Liver (tissue), 9 donors: ENCODE data around the gene GORASP2. TPM values are rescaled to one million over a fixed set of nuclear protein-coding genes. Genes with fewer than 3 reads are reported as not detected.

ENCODE experiments used
- DNase-seq: peaks from one replicate; pipeline ENCODE4 v3.0.0-alpha.2; 2017; ENCODE audit warnings: low spot score
- H3K27ac ChIP-seq, 2 donors: one replicate each; pipeline ENCODE4 v1.7.0; 2013; ENCODE audit warnings: inconsistent platforms in 2 of 2, low read length in 2 of 2, control low read depth in 1 of 2, low read depth in 1 of 2, mild to moderate bottlenecking in 1 of 2
- H3K27me3 ChIP-seq, 4 donors: one replicate each; pipeline versions ENCODE4 v1.6.1 to v1.7.0; 2013; ENCODE audit warnings: low read length in 3 of 4, inconsistent platforms in 1 of 4, mild to moderate bottlenecking in 1 of 4, moderate library complexity in 1 of 4; ENCODE audit not compliant: control insufficient read depth in 4 of 4, insufficient read depth in 4 of 4
- H3K36me3 ChIP-seq, 4 donors: one replicate each; pipeline versions ENCODE4 v1.6.1 to v1.7.0; 2013; ENCODE audit warnings: low read length in 3 of 4, mild to moderate bottlenecking in 3 of 4, low read depth in 1 of 4, moderate library complexity in 1 of 4; ENCODE audit not compliant: control insufficient read depth in 4 of 4, insufficient read depth in 3 of 4
- H3K4me1 ChIP-seq, 4 donors: one replicate each; pipeline versions ENCODE4 v1.6.1 to v1.7.0; 2013; ENCODE audit warnings: low read length in 3 of 4, mild to moderate bottlenecking in 3 of 4, moderate library complexity in 1 of 4; ENCODE audit not compliant: control insufficient read depth in 4 of 4, insufficient read depth in 4 of 4
- H3K4me3 ChIP-seq, 3 donors: one replicate each; pipeline versions ENCODE4 v1.6.1 to v1.7.0; 2013; ENCODE audit warnings: low read length in 3 of 3, control low read depth in 1 of 3, low read depth in 1 of 3, mild to moderate bottlenecking in 1 of 3
- H3K9ac ChIP-seq, 2 donors: one replicate each; pipeline ENCODE4 v1.7.0; 2013; ENCODE audit warnings: low read length in 2 of 2, mild to moderate bottlenecking in 2 of 2, moderate library complexity in 2 of 2, control low read depth in 1 of 2, low read depth in 1 of 2
- H3K9me3 ChIP-seq, 4 donors: one replicate each; pipeline versions ENCODE4 v1.6.1 to v1.7.0; 2013; ENCODE audit warnings: low read length in 3 of 4; ENCODE audit not compliant: control insufficient read depth in 4 of 4
- EGR1 ChIP-seq, 2 donors: IDR thresholded peaks; 2 replicates each; pipeline ENCODE4 v1.6.1; 2016 to 2018; ENCODE audit warnings: antibody characterized with exemption in 2 of 2, low read depth in 2 of 2
- FOXA1 ChIP-seq: IDR thresholded peaks from 2 replicates; pipeline ENCODE4 v1.6.1; 2016; ENCODE audit warnings: antibody characterized with exemption
- FOXA2 ChIP-seq: IDR thresholded peaks from 2 replicates; pipeline ENCODE4 v1.6.1; 2016; ENCODE audit warnings: antibody characterized with exemption
- GABPA ChIP-seq, 2 donors: IDR thresholded peaks in 1 of 2; conservative IDR thresholded peaks in 1 of 2; 2 replicates each; pipeline ENCODE4 v1.6.1; 2016; ENCODE audit warnings: antibody characterized with exemption in 2 of 2, mild to moderate bottlenecking in 1 of 2, moderate library complexity in 1 of 2
- HNF4A ChIP-seq, 2 donors: conservative IDR thresholded peaks; 2 replicates each; pipeline ENCODE4 v1.6.1; 2016; ENCODE audit warnings: antibody characterized with exemption in 2 of 2, mild to moderate bottlenecking in 2 of 2
- NR2F2 ChIP-seq: IDR thresholded peaks from 2 replicates; pipeline ENCODE4 v1.6.1; 2016; ENCODE audit warnings: antibody characterized with exemption
- RAD21 ChIP-seq, 2 donors: IDR thresholded peaks; 2 replicates each; pipeline ENCODE4 v1.6.1; 2016; ENCODE audit warnings: antibody characterized with exemption in 2 of 2, mild to moderate bottlenecking in 2 of 2
- REST ChIP-seq: IDR thresholded peaks from 2 replicates; pipeline ENCODE4 v1.6.1; 2016; ENCODE audit warnings: antibody characterized with exemption, mild to moderate bottlenecking
- RXRA ChIP-seq, 2 donors: IDR thresholded peaks; 2 replicates each; pipeline ENCODE4 v1.6.1; 2017 to 2018; ENCODE audit warnings: antibody characterized with exemption in 2 of 2, mild to moderate bottlenecking in 1 of 2
- SP1 ChIP-seq: IDR thresholded peaks from 2 replicates; pipeline ENCODE4 v1.6.1; 2018; ENCODE audit warnings: antibody characterized with exemption, mild to moderate bottlenecking
- TAF1 ChIP-seq: conservative IDR thresholded peaks from 2 replicates; pipeline ENCODE4 v1.6.1; 2016; ENCODE audit warnings: antibody characterized with exemption, mild to moderate bottlenecking
- YY1 ChIP-seq: IDR thresholded peaks from 2 replicates; pipeline ENCODE4 v1.6.1; 2016; ENCODE audit warnings: antibody characterized with exemption, mild to moderate bottlenecking
- ZBTB33 ChIP-seq: IDR thresholded peaks from 2 replicates; pipeline ENCODE4 v1.6.1; 2016; ENCODE audit warnings: antibody characterized with exemption
- WGBS: extraction: QIAGEN DNeasy Blood & Tissue Kit; methylation state at CpG from one replicate; pipeline ENCODE4 v1.1.7; 2013; 5-methylcytosine and 5-hydroxymethylcytosine counted together
- polyA plus RNA-seq, 2 donors: library from polyadenylated mRNA; stranded (reverse) in 1 of 2; unstranded in 1 of 2; fragments of 200-250 nt in 1 of 2; fragments of >200 nt in 1 of 2; fragmentation: Nextera tagmentation in 1 of 2; extraction: Ambion mirVana in 1 of 2; gene quantifications; one replicate each; pipeline versions ENCODE4 v1.2.1 to v1.2.3, GENCODE V29; 2013 to 2015
- total RNA-seq, 2 donors: library from RNA; depleted of rRNA; stranded (reverse); fragments of >200 nt; gene quantifications; one replicate each; pipeline ENCODE4 v1.2.3, GENCODE V29; 2014
- TF ChIP-seq, protein P1 (sequence below): fragments of 150-350 bp; IDR thresholded peaks from 2 replicates; pipeline ENCODE4 v1.5.1; 2017; ENCODE audit warnings: improper control_type of control experiment, low read depth, low read length; ENCODE audit not compliant: missing input control
- TF ChIP-seq, protein P2 (sequence below): IDR thresholded peaks from 2 replicates; pipeline ENCODE4 v1.6.1; 2016; ENCODE audit warnings: antibody characterized with exemption
- TF ChIP-seq, protein P3 (sequence below): IDR thresholded peaks from 2 replicates; pipeline ENCODE4 v1.6.1; 2016; ENCODE audit warnings: antibody characterized with exemption
- donor health status: healthy.
- donor health status: healthy.
- donor health status: healthy.
- donor health status: healthy.
- donor health status: healthy.

The GORASP2 gene
- total and polyA plus RNA-seq, 4 donors = 12.5 to 40.1 (median 29.9) TPM

DNA sequence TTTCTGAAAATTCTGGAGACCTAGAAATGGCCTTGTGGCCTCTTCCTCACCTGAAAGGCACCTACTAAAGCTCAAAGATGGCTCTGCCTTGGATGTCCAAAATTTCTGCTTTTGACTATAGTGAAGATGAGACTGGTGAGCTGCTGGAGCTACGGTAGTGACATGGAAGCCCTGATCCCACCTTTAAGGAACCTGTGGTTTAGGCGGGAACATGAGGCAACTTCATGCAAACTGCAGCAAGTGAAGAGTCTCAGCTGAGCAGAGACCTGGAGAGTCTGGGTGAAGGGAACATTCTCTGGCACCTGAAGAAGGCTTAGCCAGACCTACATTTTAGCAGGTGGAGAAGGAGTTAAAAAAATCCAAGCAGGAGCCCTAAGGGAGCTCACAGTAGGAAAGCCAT, 40.0 kb downstream of the GORASP2 start:
- TF ChIP-seq NR2F2 (no peak), GABPA (IDR thresholded peaks at IDR 0.05 in 1 of 2, conservative IDR thresholded peaks at IDR 0.05 in 1 of 2) (no peak), SP1 (no peak), RXRA (IDR thresholded peaks at IDR 0.05) (no peak), FOXA2 (no peak), TAF1 (no peak), EGR1 (IDR thresholded peaks at IDR 0.05; ENCODE audit: low read depth in 2 of 2) (no peak), REST (no peak), RAD21 (IDR thresholded peaks at IDR 0.05) (no peak), YY1 (no peak), ZBTB33 (no peak), HNF4A (conservative IDR thresholded peaks at IDR 0.05) (no peak)
- TF ChIP-seq, protein P1, sequence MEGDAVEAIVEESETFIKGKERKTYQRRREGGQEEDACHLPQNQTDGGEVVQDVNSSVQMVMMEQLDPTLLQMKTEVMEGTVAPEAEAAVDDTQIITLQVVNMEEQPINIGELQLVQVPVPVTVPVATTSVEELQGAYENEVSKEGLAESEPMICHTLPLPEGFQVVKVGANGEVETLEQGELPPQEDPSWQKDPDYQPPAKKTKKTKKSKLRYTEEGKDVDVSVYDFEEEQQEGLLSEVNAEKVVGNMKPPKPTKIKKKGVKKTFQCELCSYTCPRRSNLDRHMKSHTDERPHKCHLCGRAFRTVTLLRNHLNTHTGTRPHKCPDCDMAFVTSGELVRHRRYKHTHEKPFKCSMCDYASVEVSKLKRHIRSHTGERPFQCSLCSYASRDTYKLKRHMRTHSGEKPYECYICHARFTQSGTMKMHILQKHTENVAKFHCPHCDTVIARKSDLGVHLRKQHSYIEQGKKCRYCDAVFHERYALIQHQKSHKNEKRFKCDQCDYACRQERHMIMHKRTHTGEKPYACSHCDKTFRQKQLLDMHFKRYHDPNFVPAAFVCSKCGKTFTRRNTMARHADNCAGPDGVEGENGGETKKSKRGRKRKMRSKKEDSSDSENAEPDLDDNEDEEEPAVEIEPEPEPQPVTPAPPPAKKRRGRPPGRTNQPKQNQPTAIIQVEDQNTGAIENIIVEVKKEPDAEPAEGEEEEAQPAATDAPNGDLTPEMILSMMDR = no peak
- TF ChIP-seq, protein P2, sequence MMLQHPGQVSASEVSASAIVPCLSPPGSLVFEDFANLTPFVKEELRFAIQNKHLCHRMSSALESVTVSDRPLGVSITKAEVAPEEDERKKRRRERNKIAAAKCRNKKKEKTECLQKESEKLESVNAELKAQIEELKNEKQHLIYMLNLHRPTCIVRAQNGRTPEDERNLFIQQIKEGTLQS = no peak
- TF ChIP-seq, protein P3, sequence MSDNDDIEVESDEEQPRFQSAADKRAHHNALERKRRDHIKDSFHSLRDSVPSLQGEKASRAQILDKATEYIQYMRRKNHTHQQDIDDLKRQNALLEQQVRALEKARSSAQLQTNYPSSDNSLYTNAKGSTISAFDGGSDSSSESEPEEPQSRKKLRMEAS = no peak
- DNase-seq = no peak
- H3K27me3 ChIP-seq = no peaks in the 10 kb centered on the region
- no peak overlapping the region for H3K9ac ChIP-seq
- peaks cover 3 to 37% (median 18%) of the 10 kb centered on the region in 4 donors for H3K4me1 ChIP-seq
- no peak overlapping the region for H3K27ac ChIP-seq
- H3K36me3 ChIP-seq = peaks cover 5 to 20% (median 16%) of the 10 kb centered on the region in 4 donors
- no peaks in the 10 kb centered on the region for H3K9me3 ChIP-seq
- no peak overlapping the region for H3K4me3 ChIP-seq
- 82% methylated on average over 2 of the region's 2 CpGs for WGBS

- WGBS = 73% methylated on average over 10 of the region's 10 CpGs
- H3K27ac ChIP-seq = no peak overlapping the region
- H3K36me3 ChIP-seq = peaks cover 3 to 18% (median 12%) of the 10 kb centered on the region in 4 donors
- no peaks in the 10 kb centered on the region for H3K9me3 ChIP-seq
- H3K27me3 ChIP-seq = no peaks in the 10 kb centered on the region
- TF ChIP-seq EGR1 (IDR thresholded peaks at IDR 0.05; ENCODE audit: low read depth in 2 of 2) = no peak
- no peak for TF ChIP-seq SP1
- TF ChIP-seq FOXA1 = no peak
- no peak for TF ChIP-seq TAF1
- no peak for TF ChIP-seq NR2F2
- no peak for TF ChIP-seq REST
- TF ChIP-seq, protein P1 = no peak
- TF ChIP-seq, protein P3 = no peak
- H3K4me3 ChIP-seq = no peak overlapping the region
- peaks cover 6 to 41% (median 22%) of the 10 kb centered on the region in 4 donors for H3K4me1 ChIP-seq
- no peak for DNase-seq
- no peak overlapping the region for H3K9ac ChIP-seq
Observed at GRCh38 chr2:170969872-170970496, 40.9 kb downstream of the GORASP2 start.
